Loucy (cell line): Measurements from ENCODE around the gene HNRNPH2.
A peak's percentile ranks its signal among the peaks of the same experiment; 100 is the strongest.

ENCODE experiments used
- H2AFZ ChIP-seq: fragments of 200-600 bp; sonication (generic); 2 replicates; pipeline ENCODE4 v1.6.0; 2016; ENCODE audit warnings: antibody characterized with exemption, mild to moderate bottlenecking, low read length, moderate library complexity
- H3F3A ChIP-seq: fragments of 200-600 bp; 2 replicates; pipeline ENCODE4 v1.6.0; 2016; ENCODE audit warnings: antibody characterized with exemption, low read depth, mild to moderate bottlenecking
- H3K27me3 ChIP-seq: fragments of 200-600 bp; sonication (generic); 2 replicates; pipeline ENCODE4 v1.6.1; 2014; ENCODE audit warnings: low read length, mild to moderate bottlenecking; ENCODE audit not compliant: insufficient read depth, poor library complexity, severe bottlenecking
- H3K36me3 ChIP-seq: fragments of 200-600 bp; sonication (generic); 2 replicates; pipeline ENCODE4 v1.6.1; 2016; ENCODE audit warnings: low read length; ENCODE audit not compliant: insufficient read depth
- H3K4me1 ChIP-seq: fragments of 200-600 bp; sonication (generic); 2 replicates; pipeline ENCODE4 v1.5.1; 2014; ENCODE audit warnings: low read length, mild to moderate bottlenecking; ENCODE audit not compliant: insufficient read depth, poor library complexity, severe bottlenecking
- H3K4me2 ChIP-seq: fragments of 200-600 bp; sonication (generic); 2 replicates; pipeline ENCODE4 v1.6.0; 2014; ENCODE audit warnings: antibody characterized with exemption, low read length, low read depth, mild to moderate bottlenecking; ENCODE audit not compliant: poor library complexity, severe bottlenecking
- H3K4me3 ChIP-seq: fragments of 200-600 bp; sonication (generic); 2 replicates; pipeline ENCODE4 v1.5.1; 2014; ENCODE audit warnings: low read length, mild to moderate bottlenecking, mixed read lengths; ENCODE audit not compliant: poor library complexity, severe bottlenecking
- H3K79me2 ChIP-seq: fragments of 200-600 bp; sonication (generic); 2 replicates; pipeline ENCODE4 v1.6.1; 2014; ENCODE audit warnings: low read length; ENCODE audit not compliant: insufficient read depth
- H3K9ac ChIP-seq: fragments of 200-600 bp; sonication (generic); 2 replicates; pipeline ENCODE4 v1.6.0; 2014; ENCODE audit warnings: mild to moderate bottlenecking, low read depth, low read length, moderate library complexity; ENCODE audit not compliant: poor library complexity, severe bottlenecking
- H3K9me2 ChIP-seq: fragments of 200-600 bp; sonication (generic); replicated peaks from 2 replicates; pipeline ENCODE4 v1.6.1; 2016; ENCODE audit warnings: low read depth, low read length, mixed read lengths
- H3K9me3 ChIP-seq: fragments of 200-600 bp; sonication (generic); 2 replicates; pipeline ENCODE4 v1.6.1; 2014; ENCODE audit warnings: mild to moderate bottlenecking, antibody characterized with exemption, low read length, low read depth; ENCODE audit not compliant: insufficient read depth
- H4K20me1 ChIP-seq: fragments of 200-600 bp; sonication (generic); 2 replicates; pipeline ENCODE4 v1.6.0; 2014; ENCODE audit warnings: antibody characterized with exemption, low read length, mild to moderate bottlenecking; ENCODE audit not compliant: insufficient read depth, poor library complexity, severe bottlenecking
- EZH2phosphoT487 ChIP-seq: fragments of 200-600 bp; IDR thresholded peaks from 2 replicates; pipeline ENCODE4 v1.6.1; 2018; ENCODE audit warnings: antibody characterized with exemption, mild to moderate bottlenecking, moderate library complexity, borderline replicate concordance
- TF ChIP-seq, protein P1 (sequence below): fragments of 200-600 bp; sonication (generic); conservative IDR thresholded peaks from 2 replicates; pipeline ENCODE4 v1.5.1; 2014; ENCODE audit warnings: mild to moderate bottlenecking, antibody characterized with exemption, low read length

The HNRNPH2 gene

DNA sequence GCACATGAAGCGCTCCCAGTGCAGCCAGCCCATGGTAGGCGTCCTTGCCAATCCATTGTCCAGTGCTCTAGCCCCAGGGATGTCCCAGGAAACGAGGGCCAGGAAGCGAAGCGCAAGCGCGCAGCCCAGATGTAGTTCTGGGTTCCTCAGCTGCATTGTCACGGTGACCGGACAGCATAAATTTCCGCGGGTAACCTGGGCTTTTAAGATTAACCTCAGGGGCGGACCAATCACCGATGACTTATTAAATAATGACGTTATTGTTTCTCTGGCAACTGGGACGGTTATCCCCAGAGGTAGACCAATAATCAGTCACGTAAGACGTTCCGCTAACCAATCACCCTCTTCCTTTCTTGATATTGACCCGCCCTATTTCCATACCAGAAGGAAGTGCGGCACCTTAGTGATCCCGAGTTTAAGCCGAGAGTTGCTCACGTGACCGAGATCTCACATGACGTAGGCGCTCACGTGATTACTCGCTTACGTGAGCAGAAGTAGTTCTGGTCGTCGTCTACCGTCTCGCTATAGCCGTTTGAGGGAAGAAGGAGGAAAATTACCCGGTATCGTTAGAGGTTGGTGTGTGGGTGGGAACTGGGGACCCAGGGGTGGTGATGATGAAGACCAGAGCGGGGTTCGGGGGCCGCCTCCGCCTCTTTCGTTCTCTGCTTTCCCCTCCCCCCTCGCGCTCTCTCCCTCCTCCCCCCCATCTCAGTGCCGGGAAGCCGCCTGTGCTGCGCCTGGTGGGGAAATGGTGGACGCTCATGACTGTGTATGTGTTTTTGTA lies at the start of gene HNRNPH2, which contains the start of gene GLA:
Gene HNRNPH2 (plus strand): TSS at position 475 of the 784 bp plus-strand sequence. CDS start 3,767 bp downstream, outside the sequence.
Gene GLA (minus strand): TSS at position 178 of the 784 bp plus-strand sequence. CDS start 22 bp downstream, at position 156.
- H3K4me2 ChIP-seq = peak within 1 kb of the TSS; percentile 83
- H3K27me3 ChIP-seq = no peaks in the 10 kb centered on the region
- TF ChIP-seq EZH2phosphoT487 = no peak
- TF ChIP-seq, protein P1, sequence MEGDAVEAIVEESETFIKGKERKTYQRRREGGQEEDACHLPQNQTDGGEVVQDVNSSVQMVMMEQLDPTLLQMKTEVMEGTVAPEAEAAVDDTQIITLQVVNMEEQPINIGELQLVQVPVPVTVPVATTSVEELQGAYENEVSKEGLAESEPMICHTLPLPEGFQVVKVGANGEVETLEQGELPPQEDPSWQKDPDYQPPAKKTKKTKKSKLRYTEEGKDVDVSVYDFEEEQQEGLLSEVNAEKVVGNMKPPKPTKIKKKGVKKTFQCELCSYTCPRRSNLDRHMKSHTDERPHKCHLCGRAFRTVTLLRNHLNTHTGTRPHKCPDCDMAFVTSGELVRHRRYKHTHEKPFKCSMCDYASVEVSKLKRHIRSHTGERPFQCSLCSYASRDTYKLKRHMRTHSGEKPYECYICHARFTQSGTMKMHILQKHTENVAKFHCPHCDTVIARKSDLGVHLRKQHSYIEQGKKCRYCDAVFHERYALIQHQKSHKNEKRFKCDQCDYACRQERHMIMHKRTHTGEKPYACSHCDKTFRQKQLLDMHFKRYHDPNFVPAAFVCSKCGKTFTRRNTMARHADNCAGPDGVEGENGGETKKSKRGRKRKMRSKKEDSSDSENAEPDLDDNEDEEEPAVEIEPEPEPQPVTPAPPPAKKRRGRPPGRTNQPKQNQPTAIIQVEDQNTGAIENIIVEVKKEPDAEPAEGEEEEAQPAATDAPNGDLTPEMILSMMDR = no peak
- peaks cover 61% of the 10 kb centered on the region for H3K79me2 ChIP-seq
- peaks cover 12% of the 10 kb centered on the region; the same call in 1 of the 2 replicates for H3K36me3 ChIP-seq
- H3K4me1 ChIP-seq = peaks cover 6% of the 10 kb centered on the region
- peak within 1 kb of the TSS; percentile 86 for H3K9ac ChIP-seq
- no peaks in the 10 kb centered on the region for H3F3A ChIP-seq
- peaks cover 16% of the 10 kb centered on the region for H4K20me1 ChIP-seq
- peak within 1 kb of the TSS; percentile 80 for H2AFZ ChIP-seq
- no peaks in the 10 kb centered on the region for H3K9me3 ChIP-seq
- no peaks in the 10 kb centered on the region for H3K9me2 ChIP-seq
- peak within 1 kb of the TSS; percentile 95 for H3K4me3 ChIP-seq

GRCh38 chrX:101359966-101360365 lies 48.1 kb upstream of the HNRNPH2 start:
- no peak overlapping the region for H3K4me2 ChIP-seq
- no peaks in the 10 kb centered on the region for H3K27me3 ChIP-seq
- H3K9me3 ChIP-seq = no peaks in the 10 kb centered on the region
- no peaks in the 10 kb centered on the region for H4K20me1 ChIP-seq
- H3K9ac ChIP-seq = no peak overlapping the region
- H2AFZ ChIP-seq = no peak overlapping the region
- no peaks in the 10 kb centered on the region for H3K4me1 ChIP-seq
- H3F3A ChIP-seq = no peaks in the 10 kb centered on the region
- no peak overlapping the region for H3K4me3 ChIP-seq
- H3K36me3 ChIP-seq = no peaks in the 10 kb centered on the region
- TF ChIP-seq, protein P1 = no peak
- no peak for TF ChIP-seq EZH2phosphoT487
- H3K79me2 ChIP-seq = no peaks in the 10 kb centered on the region
- H3K9me2 ChIP-seq = no peaks in the 10 kb centered on the region

GRCh38 chrX:101360390-101360789 lies 47.6 kb upstream of the HNRNPH2 start:
- no peaks in the 10 kb centered on the region for H3K4me1 ChIP-seq
- H3K4me3 ChIP-seq = no peak overlapping the region
- H3K4me2 ChIP-seq = no peak overlapping the region
- no peaks in the 10 kb centered on the region for H3K9me3 ChIP-seq
- no peak overlapping the region for H3K9ac ChIP-seq
- H3K9me2 ChIP-seq = no peaks in the 10 kb centered on the region
- TF ChIP-seq EZH2phosphoT487 = no peak
- TF ChIP-seq, protein P1 = no peak
- H2AFZ ChIP-seq = no peak overlapping the region
- H3K27me3 ChIP-seq = no peaks in the 10 kb centered on the region
- no peaks in the 10 kb centered on the region for H3K79me2 ChIP-seq
- no peaks in the 10 kb centered on the region for H3F3A ChIP-seq
- no peaks in the 10 kb centered on the region for H4K20me1 ChIP-seq
- H3K36me3 ChIP-seq = no peaks in the 10 kb centered on the region
